ENCODE data around the gene ORAI2. TPM values are rescaled to one million over a fixed set of nuclear protein-coding genes. Genes with fewer than 3 reads are reported as not detected.

ORAI2 gene
- polyA plus RNA-seq, 1 donor (not counting 4 experiments of a cell fraction or from before 2014, with no cell fraction given): 2.0 TPM

DNA sequence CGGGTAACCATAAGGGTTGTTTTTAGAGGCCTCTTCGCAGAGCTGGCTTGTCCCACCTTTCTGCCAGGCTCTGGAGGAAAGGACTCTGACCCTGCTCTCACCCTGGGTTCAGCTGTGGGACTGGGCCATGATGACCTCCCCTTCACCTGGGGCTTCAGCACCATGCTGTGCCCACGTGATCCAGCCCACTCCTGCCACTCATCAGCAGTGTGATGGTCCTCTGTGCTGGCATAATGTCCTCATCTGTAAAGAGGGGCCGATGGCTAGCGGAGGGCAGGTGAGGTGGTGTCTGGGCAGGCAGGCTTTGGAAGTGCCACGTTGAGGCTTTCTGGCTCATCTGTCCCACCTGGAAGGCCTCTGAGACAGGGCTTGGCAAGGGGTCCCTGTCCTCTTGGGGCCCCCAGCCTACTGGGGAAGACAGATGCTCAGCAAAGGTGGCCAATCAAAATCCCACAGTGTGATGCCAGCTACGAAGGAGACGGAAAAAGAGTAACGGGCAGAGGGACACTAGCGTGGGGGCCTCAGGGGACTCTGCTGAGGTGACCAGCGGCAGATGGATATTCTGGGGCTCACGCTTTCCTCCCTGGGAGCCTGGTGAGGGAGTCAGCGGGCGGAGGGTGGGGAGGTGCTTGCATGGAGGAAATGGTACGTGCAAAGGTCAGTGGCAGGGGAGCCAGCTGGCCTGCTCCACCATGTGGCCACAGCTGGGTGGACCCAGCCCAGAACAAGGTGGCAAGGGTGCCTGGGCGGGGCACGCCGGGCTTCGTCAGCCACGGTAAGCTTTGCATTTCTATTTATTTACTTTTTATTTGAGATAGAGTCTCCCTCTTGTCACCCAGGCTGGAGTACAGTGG lies 36.8 kb downstream of the ORAI2 start:
- FAIRE-seq (no peak), DNase-seq (ENCODE audit: low read depth, low spot score) (no peak)
- no peaks in the 10 kb centered on the region for H3K9me3 ChIP-seq (ENCODE audit: control insufficient read depth, low read depth, low read length)
- TF ChIP-seq EZH2 (IDR thresholded peaks at IDR 0.05; ENCODE audit: low read length): no peak
- TF ChIP-seq, protein P1, sequence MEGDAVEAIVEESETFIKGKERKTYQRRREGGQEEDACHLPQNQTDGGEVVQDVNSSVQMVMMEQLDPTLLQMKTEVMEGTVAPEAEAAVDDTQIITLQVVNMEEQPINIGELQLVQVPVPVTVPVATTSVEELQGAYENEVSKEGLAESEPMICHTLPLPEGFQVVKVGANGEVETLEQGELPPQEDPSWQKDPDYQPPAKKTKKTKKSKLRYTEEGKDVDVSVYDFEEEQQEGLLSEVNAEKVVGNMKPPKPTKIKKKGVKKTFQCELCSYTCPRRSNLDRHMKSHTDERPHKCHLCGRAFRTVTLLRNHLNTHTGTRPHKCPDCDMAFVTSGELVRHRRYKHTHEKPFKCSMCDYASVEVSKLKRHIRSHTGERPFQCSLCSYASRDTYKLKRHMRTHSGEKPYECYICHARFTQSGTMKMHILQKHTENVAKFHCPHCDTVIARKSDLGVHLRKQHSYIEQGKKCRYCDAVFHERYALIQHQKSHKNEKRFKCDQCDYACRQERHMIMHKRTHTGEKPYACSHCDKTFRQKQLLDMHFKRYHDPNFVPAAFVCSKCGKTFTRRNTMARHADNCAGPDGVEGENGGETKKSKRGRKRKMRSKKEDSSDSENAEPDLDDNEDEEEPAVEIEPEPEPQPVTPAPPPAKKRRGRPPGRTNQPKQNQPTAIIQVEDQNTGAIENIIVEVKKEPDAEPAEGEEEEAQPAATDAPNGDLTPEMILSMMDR (optimal IDR thresholded peaks at IDR 0.05 in 1 of 3, IDR thresholded peaks at IDR 0.05 in 1 of 3, conservative IDR thresholded peaks at IDR 0.05 in 1 of 3; ENCODE audit: extremely low read depth in 1 of 3, insufficient read depth in 2 of 3, low read length in 3 of 3): no peak
- H3K79me2 ChIP-seq (ENCODE audit: control insufficient read depth, insufficient read depth, low read length): peaks cover 4% of the 10 kb centered on the region
- H2AFZ ChIP-seq (ENCODE audit: control insufficient read depth, low read length): no peak overlapping the region
- dilution Hi-C loops (cut with MboI; ENCODE audit: extremely low pct_ligation_motif_present, low sequenced_read_pairs): no loop called here
- H3K4me1 ChIP-seq (ENCODE audit: control insufficient read depth, extremely low read depth, insufficient read depth, low read length): peaks cover 8% of the 10 kb centered on the region
- H3K4me2 ChIP-seq (ENCODE audit: control insufficient read depth, extremely low read depth, insufficient read depth, low read depth, low read length): no peak overlapping the region
- H3K36me3 ChIP-seq (ENCODE audit: control insufficient read depth in 2 of 2, extremely low read depth in 1 of 2, insufficient read depth in 2 of 2, low read length in 2 of 2): peaks cover 6 to 8% of the 10 kb centered on the region in 2 experiments
- no peak overlapping the region for H3K27ac ChIP-seq (ENCODE audit: control insufficient read depth, insufficient read depth, low read length)
- H3K27me3 ChIP-seq (ENCODE audit: control insufficient read depth, extremely low read depth, insufficient read depth, low read length): no peaks in the 10 kb centered on the region
- no peak overlapping the region for H3K9ac ChIP-seq (ENCODE audit: control insufficient read depth, extremely low read depth, insufficient read depth, low read length)
- no peaks in the 10 kb centered on the region for H3K9me1 ChIP-seq (ENCODE audit: control insufficient read depth, extremely low read depth, insufficient read depth, low read length)
- no peak overlapping the region for H3K4me3 ChIP-seq (ENCODE audit: control insufficient read depth in 2 of 3, extremely low read depth in 1 of 3, insufficient read depth in 2 of 3, low read depth in 1 of 3, low read length in 3 of 3)
- H4K20me1 ChIP-seq (ENCODE audit: control insufficient read depth, extremely low read depth, insufficient read depth, low read length): no peaks in the 10 kb centered on the region

DNA sequence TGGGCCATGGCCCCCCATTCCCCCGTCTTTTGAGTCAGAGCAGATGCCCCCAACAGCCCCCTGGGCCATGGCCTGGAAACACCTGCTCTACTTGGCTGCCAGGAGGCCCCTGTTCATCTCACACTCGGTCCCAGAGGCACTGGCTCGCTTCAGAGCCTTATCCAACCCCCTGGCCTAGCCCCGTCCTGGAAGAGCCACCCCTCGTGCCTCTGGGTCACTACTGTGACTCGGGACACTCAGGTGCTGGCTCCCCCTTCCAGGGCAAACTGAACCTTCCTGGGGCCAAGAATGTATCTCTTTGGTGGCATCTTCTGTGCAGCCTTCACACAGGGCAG lies 38.4 kb downstream of the ORAI2 start:
- Histone ChIP-seq H2AFZ (ENCODE audit: control insufficient read depth, low read length) (no peak overlapping the region), H3K4me3 (ENCODE audit: control insufficient read depth in 2 of 3, extremely low read depth in 1 of 3, insufficient read depth in 2 of 3, low read depth in 1 of 3, low read length in 3 of 3) (no peak overlapping the region), H3K79me2 (ENCODE audit: control insufficient read depth, insufficient read depth, low read length) (no peaks in the 10 kb centered on the region), H3K9me3 (ENCODE audit: control insufficient read depth, low read depth, low read length) (no peaks in the 10 kb centered on the region), H3K27ac (ENCODE audit: control insufficient read depth, insufficient read depth, low read length) (no peak overlapping the region), H3K4me2 (ENCODE audit: control insufficient read depth, extremely low read depth, insufficient read depth, low read depth, low read length) (no peak overlapping the region), H4K20me1 (ENCODE audit: control insufficient read depth, extremely low read depth, insufficient read depth, low read length) (no peaks in the 10 kb centered on the region), H3K4me1 (ENCODE audit: control insufficient read depth, extremely low read depth, insufficient read depth, low read length) (no peaks in the 10 kb centered on the region), H3K9me1 (ENCODE audit: control insufficient read depth, extremely low read depth, insufficient read depth, low read length) (no peaks in the 10 kb centered on the region), H3K36me3 (ENCODE audit: control insufficient read depth in 2 of 2, extremely low read depth in 1 of 2, insufficient read depth in 2 of 2, low read length in 2 of 2) (peaks cover 6 to 8% of the 10 kb centered on the region in 2 experiments), H3K9ac (ENCODE audit: control insufficient read depth, extremely low read depth, insufficient read depth, low read length) (no peak overlapping the region), H3K27me3 (ENCODE audit: control insufficient read depth, extremely low read depth, insufficient read depth, low read length) (no peaks in the 10 kb centered on the region)
- DNase-seq (ENCODE audit: low read depth, low spot score) (no peak), FAIRE-seq (no peak)
- TF ChIP-seq EZH2 (IDR thresholded peaks at IDR 0.05; ENCODE audit: low read length): no peak
- TF ChIP-seq, protein P1 (optimal IDR thresholded peaks at IDR 0.05 in 1 of 3, IDR thresholded peaks at IDR 0.05 in 1 of 3, conservative IDR thresholded peaks at IDR 0.05 in 1 of 3; ENCODE audit: extremely low read depth in 1 of 3, insufficient read depth in 2 of 3, low read length in 3 of 3): no peak
- dilution Hi-C loops (cut with MboI; ENCODE audit: extremely low pct_ligation_motif_present, low sequenced_read_pairs): no loop called here
